22Rv1 (cell line): Measurements from ENCODE around the gene TMEM87A.
"Not testable (repeated sequence)": the region's sequence is repeated elsewhere in the genome, so short reads cannot be mapped to it uniquely, and the experiment has no call there.

Experiments
- H3K27ac ChIP-seq: fragments of 450-650 bp; 2 replicates; pipeline ENCODE4 v1.5.1; 2017
- ZFX ChIP-seq: fragments of 450-650 bp; IDR thresholded peaks from 2 replicates; pipeline ENCODE4 v1.6.1; 2017; ENCODE audit warnings: antibody characterized with exemption, borderline replicate concordance
- TF ChIP-seq, protein P1 (sequence below): fragments of 450-650 bp; IDR thresholded peaks from 2 replicates; pipeline ENCODE4 v1.5.1; 2017; ENCODE audit warnings: mild to moderate bottlenecking

Gene TMEM87A

GRCh38 chr15:42232606-42233005 lies 40.6 kb downstream of the TMEM87A start:
- TF ChIP-seq, protein P1, sequence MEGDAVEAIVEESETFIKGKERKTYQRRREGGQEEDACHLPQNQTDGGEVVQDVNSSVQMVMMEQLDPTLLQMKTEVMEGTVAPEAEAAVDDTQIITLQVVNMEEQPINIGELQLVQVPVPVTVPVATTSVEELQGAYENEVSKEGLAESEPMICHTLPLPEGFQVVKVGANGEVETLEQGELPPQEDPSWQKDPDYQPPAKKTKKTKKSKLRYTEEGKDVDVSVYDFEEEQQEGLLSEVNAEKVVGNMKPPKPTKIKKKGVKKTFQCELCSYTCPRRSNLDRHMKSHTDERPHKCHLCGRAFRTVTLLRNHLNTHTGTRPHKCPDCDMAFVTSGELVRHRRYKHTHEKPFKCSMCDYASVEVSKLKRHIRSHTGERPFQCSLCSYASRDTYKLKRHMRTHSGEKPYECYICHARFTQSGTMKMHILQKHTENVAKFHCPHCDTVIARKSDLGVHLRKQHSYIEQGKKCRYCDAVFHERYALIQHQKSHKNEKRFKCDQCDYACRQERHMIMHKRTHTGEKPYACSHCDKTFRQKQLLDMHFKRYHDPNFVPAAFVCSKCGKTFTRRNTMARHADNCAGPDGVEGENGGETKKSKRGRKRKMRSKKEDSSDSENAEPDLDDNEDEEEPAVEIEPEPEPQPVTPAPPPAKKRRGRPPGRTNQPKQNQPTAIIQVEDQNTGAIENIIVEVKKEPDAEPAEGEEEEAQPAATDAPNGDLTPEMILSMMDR = no peak
- no peak overlapping the region for H3K27ac ChIP-seq

DNA sequence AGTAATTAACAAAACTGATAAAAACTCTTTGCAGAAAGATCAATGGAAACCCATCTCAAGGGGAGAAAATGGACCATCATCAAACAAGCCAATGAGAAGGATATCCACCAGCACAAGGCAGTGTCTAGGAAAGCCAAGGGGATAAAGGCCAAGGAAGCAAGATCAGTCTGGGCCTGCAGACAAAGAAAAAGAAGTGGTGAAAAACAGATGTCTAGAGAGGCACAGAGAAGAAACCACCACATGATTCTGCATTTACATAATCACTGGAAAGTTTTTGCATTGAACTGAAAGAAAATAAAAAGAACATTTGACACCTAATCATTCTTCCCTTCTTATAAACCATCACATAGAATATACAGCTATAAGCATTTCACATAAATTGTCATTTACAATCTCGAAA lies 42.1 kb downstream of the TMEM87A start:
- H3K27ac ChIP-seq = no peak overlapping the region
- TF ChIP-seq, protein P1 = no peak
- no peak for TF ChIP-seq ZFX

GRCh38 chr15:42228981-42229380 lies 44.3 kb downstream of the TMEM87A start:
- H3K27ac ChIP-seq = not testable (repeated sequence)

DNA sequence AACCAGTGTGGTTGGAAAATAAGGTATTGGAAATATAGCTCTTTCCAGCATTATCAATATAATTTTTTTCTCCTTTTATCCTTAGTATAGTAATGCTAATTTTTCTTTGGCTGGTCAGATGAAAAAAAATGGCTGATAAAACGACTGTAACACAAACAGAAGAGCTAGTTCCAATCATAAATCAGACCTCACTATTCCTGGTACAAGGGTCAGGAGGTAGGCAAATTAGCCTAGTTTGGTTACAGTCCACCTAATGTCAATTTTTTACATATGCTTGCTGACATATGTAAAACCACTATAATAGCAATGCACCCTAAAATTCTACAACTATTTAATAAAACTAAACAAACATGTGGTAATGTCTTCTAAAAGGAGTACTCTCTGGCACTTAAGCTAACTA lies 45.2 kb downstream of the TMEM87A start:
- H3K27ac ChIP-seq = no peak overlapping the region
- TF ChIP-seq ZFX = no peak
- TF ChIP-seq, protein P1 = no peak

DNA sequence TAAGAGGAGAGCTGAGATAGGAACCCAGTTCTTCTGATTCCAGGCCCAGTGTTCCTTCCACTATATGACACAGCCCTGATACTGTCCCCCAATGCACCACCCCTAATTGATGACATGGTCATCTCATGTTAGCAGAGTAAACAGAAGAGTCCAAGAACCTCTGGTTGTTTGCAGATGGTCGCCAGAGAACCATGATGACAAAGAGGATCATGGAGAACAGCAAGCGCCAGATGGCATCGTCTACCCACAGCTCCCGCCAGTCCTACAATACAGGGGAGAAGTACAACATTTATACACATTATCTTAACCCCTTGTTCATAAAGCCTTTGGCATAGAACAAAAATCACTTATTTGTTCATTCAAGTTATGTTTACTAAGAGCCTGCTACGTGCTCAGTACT lies 46.6 kb downstream of the TMEM87A start:
- no peak for TF ChIP-seq ZFX
- TF ChIP-seq, protein P1 = no peak

DNA sequence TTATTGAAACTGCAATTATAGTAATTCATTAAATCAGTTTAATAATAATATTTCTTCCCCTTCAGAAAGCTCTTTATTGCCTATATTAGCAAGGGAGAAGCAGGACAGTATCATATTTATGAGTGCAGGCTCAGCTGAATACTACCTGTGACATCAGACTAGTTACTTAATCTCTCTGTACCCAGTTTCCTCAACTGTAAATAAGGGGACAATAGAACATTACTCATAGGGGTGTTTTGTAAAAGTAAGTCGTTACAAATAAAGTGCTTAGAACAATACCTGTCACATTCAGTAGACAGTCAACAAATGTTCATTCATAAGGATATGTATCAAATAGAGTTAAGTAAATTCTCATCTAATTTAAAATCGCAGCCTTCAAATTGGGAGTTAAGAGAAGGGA lies 53.0 kb downstream of the TMEM87A start:
- H3K27ac ChIP-seq = no peak overlapping the region
- TF ChIP-seq, protein P1 = no peak
- TF ChIP-seq ZFX = no peak

More for the DNA sequence above, 46.6 kb downstream of the TMEM87A start:
- no peak overlapping the region for H3K27ac ChIP-seq

- H3K27ac ChIP-seq = no peak overlapping the region
These were observed 54.2 kb downstream of the TMEM87A start for GRCh38 chr15:42218953-42219592.

More at GRCh38 chr15:42218953-42219592, 54.2 kb downstream of the TMEM87A start:
- TF ChIP-seq ZFX = no peak
- TF ChIP-seq, protein P1 = no peak
